Measurements from ENCODE around the gene OR4K14.

DNA sequence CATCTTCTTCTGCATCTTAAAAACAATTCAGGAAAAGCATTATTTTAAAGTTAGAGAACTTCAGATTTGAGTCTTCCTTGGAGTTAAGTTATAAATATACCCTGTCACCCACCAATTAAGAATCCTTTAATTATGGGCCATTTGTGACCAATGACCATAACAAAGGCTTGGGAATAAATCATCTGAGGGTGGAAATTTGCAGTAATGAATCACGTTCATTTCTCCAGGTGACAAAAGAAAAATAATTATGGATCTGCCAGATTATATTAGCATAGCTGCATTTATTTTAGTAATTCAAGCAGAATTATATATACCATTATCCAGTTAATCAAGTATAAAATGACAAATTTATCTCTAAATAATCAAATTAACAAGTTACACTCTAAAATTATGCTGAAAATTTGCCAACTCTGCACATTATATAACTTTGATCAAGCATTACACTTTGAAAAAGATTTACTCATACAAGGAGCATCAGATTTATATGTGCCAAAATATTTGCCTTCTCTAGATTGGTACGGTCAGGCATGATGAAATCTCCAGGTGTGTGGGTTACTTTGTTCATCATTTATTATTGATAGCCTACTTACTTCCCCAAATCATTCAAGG is at the start of gene OR4K14:
- TF ChIP-seq CTCF (conservative IDR thresholded peaks at IDR 0.05; ENCODE audit: low read depth in 2 of 2) (no peak), JUNB (IDR thresholded peaks at IDR 0.05; ENCODE audit: unreplicated experiment) (no peak), POLR2AphosphoS5 (IDR thresholded peaks at IDR 0.05; ENCODE audit: low read depth) (no peak)
